Amniotic stem cell (primary cell): ENCODE results near the gene MYOF.
A peak's percentile ranks its signal among the peaks of the same experiment; 100 is the strongest.
"Not testable (repeated sequence)": the region's sequence is repeated elsewhere in the genome, so short reads cannot be mapped to it uniquely, and the experiment has no call there.

ENCODE experiments used
- DNase-seq: peaks from one replicate; lab custom pipeline; 2025; lab: John Stamatoyannopoulos, UW

The MYOF gene

DNA sequence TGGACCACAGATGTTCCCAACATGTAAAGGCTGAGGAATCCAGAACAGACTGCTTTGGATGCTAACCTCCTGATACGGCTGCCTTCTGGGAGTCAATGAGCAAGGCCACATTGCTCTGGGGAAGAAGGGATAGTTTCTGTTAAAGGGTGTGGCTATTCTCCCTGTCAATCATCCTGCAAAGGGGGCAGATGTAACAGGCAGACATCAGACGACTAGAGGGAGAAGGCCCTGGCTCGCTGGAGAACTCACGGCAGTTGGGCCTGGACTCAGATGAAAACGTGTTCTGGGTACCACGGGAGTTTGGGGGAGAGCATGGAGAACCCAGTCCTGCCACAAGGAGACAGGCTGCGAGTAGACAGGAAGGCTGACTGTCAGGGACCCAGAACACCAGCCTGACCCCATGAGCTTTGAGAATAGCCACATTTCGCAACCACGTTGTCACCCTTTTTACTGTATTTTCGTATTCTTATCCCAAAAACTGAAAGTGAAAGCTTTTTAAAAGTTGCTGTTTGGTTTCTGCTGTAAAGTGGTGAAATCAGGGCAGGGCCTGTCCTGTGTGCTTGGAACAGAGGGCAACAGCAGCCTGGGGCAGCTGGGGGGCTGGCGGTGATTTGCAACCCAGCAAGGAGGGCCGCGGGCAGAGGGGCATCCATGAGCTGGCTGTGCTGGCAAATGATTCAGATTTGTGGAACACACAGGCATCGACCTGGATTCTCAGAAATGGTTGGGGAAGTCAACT lies 95.3 kb downstream of the MYOF start:
- DNase-seq: no peak

DNA sequence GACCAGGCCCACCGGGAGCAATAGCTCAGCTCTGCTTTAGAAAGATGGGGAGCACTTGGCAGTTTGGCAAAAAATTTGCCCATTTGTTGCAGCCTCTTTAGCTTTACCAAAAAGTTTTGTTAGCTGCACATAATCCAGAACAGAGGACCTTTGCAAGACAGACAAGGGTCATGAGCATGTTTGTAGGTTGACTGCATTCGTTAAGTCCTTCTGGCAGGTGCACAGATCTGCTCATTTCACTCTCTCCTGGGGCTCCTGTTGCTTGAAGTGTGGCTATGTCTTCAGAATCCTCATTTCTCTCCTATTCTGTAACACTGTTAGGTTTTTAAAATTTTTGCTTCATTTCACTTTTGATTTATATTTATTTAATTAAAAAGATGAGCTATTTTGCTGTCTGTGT lies 96.8 kb downstream of the MYOF start:
- no peak for DNase-seq

DNA sequence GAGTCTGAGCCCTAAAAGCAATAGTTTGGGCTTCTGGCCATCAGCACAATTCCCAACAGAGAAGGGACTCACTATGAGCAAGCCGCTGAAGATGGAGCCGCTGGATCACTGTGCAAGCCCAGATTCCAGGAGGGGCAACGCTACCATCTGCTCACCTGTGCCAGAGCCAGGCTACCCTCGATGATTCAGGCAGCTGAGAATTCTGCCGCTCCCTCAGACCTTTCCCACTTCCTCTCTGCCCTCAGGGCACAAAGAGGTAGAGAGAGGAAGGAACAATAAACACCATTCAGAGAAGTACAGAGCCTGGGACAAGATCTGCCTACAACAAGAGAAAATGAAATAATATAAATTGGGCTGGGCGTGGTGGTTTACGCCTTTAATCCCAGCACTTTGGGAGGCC lies 98.1 kb downstream of the MYOF start:
- DNase-seq: no peak

DNA sequence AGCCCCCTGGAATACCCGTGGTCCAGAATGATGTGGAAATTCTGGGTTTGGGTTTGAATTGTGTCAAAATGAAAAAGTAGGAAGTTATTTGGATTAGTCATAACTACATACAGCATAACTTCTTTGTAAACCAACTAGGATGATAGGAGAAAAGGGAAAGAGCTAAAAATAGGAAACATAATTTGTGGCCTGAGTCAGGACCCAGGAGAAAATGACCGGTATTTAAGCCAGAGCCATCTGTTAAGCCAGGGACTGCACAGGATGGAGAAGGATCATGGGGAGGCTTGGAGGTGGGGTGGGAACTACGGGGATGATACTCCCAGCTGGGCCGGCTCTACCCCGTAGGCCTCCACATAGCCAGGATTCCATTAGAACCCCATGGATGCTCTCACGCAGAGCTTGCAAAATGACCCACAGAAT lies 98.6 kb downstream of the MYOF start:
- peak; percentile 84 for DNase-seq

DNA sequence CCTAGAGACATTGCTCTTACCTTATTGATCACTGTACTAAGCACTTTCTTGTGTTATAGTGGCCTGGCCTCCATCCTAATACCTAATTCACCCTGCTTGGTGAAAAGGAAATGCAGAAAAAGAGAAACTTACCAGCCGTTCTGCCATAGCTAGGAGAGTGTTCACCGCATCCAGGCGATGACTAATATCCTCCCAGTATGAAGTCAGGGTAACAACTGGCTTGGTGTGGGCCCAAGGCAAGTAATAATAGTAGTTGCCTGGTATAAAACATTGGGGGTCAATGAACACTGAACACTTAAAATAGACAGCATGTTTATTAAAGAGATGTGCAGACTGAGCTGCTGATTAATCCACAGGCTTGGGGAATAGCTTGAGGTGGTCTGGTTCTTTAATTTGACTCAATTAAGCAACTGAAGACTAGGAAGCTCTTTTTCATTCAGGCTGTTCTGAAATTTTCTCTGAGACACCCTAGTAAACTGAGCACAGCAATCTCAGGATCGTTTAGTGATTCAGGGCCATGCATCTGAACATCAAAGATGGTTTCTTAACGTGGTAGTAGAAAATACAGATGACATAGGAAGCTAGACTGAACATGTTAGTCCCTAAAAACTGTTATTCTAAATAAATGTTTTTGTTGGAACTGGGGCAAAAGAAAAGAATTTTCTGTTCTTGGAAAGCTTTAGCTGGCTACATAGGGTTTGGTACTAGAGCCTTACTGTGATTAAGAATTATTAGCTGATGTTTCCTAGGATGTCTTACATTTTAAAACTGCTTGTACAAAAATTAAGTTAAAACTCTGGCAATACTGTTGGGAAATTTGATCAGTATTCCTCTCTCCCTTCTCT lies 102.2 kb downstream of the MYOF start:
- DNase-seq: peak; percentile 31

DNA sequence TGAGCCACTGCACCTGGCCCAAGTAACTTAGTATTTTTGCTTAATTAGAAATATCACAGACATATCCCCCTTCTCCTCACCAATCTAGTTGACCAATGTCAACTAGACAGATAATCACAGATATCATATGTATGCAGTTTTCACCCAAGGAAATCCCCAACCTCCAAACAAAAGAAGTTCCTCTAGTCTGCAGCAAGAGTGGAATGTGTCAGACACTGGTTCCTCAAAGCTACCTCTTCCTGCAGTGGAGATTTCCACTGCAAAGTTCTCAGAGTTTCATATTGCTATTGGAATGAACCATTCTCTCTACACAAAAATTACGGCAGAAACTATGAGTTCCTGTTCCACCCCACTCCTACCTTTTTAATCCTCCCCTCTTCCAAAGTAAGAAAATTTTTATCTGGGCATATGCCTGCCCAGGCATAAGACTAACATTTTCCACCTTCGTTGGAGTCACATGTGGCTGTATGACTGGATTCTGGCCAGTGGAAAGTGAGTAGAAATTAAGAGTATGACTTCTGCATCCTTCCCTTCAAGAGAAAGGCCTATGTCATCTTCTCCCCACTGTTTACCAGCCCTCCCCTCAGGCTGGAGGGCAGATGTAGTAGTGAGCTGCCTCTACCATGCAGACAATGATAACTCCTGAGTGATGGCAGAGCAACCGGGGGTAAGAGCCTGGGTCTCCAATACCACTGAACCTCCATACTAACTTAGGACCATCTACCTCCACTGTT lies 103.0 kb downstream of the MYOF start:
- no peak for DNase-seq

DNA sequence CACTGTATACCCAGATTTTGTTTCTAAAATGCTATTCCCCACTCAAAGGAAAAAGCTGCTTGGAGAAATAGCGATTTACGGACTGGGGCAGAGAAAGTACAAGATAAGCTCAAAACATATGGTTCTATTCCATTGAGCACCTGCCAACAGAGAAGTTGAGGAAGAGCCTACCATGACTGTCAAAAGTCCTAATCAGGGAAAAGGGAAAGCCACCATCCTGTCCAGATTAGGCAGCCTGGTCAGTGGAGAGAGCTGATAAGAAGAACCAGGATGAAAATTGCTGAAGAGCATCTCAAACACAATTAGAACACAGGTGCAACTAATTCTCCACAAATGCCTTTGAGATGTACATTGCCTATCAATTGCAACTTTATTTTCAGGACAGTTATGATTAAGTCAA lies 104.1 kb downstream of the MYOF start:
- no peak for DNase-seq

DNA sequence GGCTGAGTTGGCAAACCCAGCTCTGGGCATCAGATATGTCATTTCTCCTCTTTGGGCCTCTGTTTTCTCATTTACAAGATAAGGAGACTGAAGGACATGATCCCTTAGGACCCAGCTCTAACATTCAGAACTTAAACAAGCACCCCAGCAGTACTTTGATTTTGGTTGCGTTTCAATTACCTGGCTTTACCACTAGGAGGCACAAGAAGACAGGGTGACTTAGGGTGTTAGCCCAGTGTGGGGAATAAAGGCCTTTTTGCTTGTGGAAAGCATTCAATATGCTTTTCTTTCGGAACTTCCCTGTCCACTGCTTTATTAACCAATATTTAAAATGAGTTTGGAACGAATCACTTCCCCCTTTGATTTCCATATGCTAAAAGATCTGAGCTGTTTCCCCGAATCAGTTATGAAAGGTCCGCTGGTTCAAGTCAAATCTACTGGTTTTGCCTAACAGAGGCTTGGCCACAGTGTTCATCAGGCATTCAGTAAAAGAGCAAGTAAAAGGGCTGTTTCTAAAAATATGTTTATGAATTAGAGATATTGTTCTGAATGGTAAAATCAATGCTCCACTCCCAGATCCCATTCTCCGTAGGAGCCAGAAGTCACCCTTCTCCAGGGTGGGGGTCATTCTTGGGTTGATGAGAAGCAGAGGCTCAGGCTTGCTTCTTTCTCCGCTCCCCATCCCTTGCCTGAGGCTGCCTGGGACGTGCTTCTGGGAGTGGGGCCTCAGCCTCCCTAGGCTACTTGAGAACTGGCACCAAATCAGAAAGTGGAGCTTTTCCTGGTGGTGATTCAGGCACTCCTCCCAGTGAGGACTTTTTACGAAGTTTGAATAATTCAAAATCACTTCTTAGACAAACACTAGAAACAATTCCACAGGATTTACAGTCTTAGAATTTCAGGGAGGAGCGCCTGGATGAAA lies 105.5 kb downstream of the MYOF start:
- peak; percentile 83 for DNase-seq

DNA sequence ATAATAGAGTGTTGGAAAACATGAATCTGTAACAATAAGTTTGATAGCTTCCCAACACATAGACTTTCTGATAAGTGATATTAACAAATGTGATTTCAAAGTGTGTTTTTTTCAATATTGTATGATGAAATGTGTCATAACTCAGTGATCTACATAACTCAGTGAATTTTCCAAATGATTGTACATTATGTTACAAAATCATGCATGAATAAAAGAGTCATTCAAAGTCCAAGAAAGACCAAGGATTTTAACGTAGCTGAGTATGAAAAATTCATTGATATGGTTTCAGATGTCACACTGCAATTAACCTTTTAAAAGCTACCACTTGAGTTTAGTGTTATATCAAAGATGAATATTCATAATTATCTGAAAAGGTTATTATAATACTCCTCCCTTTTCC lies 111.2 kb downstream of the MYOF start:
- no peak for DNase-seq

DNA sequence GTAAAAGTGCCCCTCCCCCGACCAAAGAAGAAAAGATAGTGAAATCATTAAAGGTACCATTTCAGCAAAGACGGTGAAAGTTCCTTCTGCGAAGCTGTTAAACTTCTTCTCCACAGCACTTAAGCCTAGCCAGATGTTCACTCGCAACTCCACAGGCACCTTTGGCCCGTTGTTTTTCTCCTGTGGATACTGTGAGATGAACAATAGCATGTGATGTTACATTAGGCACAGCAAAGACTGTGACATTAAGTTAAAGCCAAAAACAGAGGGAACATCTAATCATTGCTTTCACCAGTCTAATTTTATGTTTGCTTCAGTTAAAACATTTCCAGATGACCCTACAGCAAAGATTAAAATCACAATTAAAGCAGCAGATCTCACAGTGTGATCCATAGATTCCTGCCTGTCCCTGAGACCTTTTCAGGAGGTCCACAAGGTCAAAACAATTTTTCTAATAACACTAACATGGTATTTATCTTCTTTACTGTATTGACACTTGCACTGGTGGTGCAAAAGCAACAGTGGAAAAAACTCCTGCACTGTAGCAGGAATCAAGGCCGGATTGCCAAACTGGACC lies 112.5 kb downstream of the MYOF start:
- no peak for DNase-seq

DNA sequence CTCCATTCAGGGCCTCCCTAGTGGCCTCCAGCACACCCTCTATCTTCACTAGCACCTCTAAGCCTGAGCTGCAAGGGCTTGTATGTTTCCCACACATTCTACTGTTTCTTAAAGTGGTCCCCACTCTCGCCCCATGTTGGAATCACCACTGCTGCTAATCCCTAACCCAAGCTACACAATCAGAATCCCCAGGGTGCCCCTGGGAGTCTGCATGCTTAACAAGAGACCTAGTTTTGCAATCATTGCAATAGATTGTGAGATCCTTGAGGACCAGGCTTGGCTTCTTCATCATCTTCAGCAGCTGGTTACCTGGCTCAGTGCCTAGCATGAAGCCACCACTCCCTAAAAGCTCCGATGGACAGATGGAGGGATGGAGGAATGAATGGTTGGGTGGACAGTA lies 113.9 kb downstream of the MYOF start:
- DNase-seq: no peak

DNA sequence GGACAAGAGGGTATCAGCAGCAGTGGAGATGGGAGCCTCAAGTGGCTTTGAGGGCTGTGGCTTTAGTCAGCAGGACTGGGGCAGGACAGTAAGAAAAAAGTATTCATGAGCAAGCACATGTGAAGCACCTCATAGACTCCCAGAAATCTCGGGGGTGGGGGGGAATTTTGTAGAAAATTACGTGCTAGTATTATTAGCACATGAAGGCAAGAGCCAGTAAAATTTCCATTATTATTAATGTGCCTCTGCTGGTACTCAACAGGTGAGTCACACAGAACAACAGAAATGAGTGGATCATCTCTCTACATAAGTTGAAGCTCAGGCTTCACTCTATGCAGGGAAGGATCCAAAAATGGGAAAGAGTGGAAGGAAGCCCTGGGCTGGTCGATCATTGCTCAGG lies 114.5 kb downstream of the MYOF start:
- DNase-seq: no peak

DNA sequence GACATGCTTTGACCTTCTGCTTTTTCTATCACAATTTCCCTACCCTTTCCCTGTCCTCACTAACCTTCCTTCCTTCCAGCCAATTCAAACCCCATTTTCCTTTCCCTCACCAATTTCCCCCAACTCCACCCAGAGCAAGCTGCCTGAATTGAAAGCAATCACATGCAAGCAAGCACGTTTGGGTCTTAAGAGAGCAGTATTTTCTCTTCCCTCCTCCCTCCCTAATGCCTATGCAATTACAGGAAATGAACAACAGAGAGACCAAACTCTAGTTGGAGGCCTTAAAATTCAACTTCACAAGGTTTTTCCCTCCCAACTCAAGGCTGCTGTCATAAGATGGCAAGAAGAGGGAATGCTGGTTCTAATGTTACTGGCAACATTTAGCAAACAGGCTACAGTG lies 117.2 kb downstream of the MYOF start:
- no peak for DNase-seq

DNA sequence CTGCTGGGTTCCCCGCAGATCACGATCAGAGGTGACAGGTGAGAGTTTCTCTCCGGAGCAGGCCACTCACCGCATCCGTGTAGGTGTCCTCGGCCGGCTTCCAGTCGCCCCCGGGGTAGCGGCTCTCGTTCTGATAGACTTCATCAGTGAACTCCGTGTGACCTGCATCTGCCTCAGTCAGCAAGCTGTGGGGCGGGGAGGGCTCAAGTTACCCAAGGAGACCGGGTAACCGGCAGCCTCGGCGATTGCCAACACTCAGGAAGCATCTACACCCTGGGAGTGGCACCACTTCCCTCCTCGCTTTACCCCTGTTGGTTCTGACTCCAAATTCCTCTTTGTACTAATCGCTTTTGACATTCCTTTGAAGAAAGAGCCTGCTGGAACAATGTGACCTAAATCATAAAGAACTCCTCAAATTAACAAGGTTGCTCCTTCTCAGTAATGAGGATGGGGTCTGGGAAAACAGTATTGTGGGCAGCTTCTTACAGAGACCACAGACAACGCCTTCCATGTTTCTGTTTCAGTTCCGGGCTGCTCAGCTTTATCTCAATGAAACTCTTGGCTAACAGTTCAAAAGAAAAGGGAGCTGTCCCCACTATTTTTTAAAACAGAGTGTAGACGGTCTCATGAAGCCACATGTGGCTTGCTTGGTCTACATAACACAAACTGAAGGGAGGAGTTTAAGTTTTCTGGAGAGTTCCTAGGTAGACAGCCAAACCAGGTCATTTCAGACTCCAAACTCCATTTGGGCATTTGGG lies 118.1 kb downstream of the MYOF start:
- DNase-seq: no peak

DNA sequence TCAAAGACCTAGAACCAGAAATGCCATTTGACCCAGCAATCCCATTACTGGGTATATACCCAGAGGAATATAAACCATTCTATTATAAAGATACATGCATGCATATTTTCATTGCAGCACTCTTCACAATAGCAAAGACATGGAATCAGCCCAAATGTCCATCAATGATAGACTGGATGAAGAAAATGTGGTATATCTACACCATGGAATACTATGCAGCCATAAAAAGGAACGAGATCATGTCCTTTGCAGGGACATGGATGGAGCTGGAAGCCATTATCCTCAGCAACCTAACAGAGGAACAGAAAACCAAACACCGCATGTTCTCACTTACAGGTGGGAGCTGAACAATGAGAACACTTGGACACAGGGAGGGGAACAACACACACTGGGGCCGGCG lies 123.7 kb downstream of the MYOF start:
- not testable (repeated sequence) for DNase-seq

DNA sequence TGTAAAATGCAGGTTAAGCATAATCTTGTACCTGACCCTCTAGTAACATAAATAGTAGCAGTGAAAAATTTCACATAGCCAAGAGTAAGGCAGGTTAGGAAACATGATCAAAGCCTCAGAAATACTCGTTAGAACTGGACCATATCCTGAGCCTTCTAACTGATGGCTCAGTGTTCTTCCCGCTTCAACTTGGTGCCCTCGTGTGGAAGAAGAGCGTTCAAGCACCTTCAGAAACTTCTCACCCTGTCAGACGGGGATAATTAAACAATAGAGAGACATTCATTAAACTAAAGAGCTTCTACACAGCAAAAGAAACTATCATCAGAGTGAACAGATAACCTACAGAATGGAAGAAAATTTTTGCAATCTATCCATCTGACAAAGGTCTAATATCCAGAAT lies 124.5 kb downstream of the MYOF start:
- no peak for DNase-seq

DNA sequence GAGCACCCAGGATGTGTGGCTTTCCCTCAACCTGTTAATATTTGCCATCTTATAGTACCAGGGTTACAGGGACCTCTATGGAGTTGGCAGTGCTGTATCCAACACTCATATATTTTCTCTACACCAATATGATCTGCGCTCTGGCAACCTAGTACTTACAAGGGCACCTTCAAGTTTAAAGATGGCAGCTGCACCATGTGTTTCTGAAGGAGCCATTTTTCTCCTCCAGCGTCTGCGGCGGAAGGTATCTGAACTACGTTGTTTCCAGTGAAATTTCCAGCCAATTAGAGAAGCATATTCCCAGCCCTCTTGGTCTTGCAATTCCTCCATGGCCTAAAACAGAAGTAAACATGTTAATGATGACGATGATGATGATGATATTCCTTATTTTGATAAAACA lies 125.6 kb downstream of the MYOF start:
- no peak for DNase-seq

DNA sequence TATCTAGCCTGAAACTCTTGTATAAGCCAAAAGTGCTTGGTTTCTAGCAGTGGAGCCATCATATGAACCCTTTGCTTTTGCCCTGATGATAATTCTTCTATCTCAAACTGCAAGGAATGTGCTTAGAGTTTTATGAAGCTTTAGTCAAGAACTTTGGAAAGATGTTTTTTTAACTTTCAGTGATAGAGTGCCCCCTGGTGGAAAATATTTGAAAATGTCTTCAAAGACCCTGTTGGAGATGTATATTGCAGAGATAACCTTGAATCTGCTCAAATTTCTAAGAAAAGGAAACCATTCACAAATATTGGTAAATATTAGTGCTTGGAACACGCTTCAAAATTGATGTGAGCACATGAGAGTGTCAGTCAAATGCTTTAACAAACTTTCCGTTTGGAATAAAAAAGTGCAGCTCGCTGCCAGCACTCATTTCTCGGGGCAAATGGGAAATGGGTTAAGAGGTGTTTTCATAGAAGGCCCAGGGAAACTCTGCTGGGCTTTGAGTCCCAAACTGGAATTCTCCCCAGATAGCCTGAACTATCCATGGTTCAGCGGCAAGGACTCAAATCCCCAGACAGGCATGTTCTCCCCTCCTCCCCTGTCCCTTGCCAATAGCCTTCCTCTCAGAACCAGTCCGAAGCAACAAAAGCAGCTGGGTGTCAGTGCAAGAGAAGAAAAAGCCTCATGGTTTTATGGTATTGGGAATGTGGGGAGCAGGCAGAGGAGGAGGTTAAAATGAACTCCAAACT lies 129.3 kb downstream of the MYOF start:
- peak; percentile 16 for DNase-seq

DNA sequence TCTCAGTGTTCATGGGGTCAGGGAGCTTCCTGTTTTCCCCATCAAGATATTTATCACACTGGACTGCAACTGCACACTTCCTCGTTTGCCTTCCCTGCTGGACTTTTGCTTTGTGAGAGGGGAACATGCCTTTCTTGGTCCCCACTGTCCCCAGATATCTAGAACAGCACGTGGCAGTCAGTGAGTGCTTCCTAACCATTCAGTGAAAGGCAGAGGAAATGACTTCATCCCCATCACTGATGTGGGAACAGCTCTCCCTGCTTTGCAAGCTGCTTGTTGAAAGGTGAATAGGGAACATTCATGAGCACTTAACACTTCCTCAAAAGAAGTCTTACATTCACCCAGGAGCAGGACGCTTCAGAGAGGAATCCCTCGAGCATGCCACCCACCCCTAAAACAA lies 135.4 kb downstream of the MYOF start:
- DNase-seq: no peak

DNA sequence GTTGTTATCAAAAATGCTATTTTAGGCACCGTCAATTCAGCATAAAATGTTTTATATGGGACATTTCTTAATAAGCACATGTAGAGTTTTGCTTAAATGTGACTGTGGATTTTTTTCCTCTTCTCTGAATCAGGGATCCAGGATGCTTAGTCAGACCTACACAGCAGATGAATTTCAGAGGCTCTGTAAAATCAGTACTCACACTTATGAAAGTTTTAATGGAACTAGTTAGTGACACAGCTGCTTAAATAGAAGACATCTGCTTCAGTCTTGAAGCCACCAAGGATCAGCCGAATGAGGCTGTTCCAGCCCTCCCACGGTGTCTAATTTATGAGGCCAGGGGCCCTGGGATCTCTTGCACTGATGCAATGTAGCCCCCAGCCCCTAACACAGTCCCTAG lies 136.0 kb downstream of the MYOF start:
- DNase-seq: no peak
